ENCODE results near the gene SH3PXD2B. TPM values are rescaled to one million over a fixed set of nuclear protein-coding genes. Genes with fewer than 3 reads are reported as not detected.
"Not testable (repeated sequence)": the region's sequence is repeated elsewhere in the genome, so short reads cannot be mapped to it uniquely, and the experiment has no call there.

SH3PXD2B gene
- total and polyA plus RNA-seq, 8 donors = 4.2 to 24.9 (median 11.0) TPM

- DNase-seq = no peak
- Histone ChIP-seq H3K27ac (no peak overlapping the region), H3K4me3 (no peak overlapping the region), H3K36me3 (no peaks in the 10 kb centered on the region), H3K27me3 (no peaks in the 10 kb centered on the region), H3K9me3 (no peaks in the 10 kb centered on the region), H3K4me1 (peaks cover 0 to 5% (median 0%) of the 10 kb centered on the region in 3 donors)
- 98% methylated on average over 4 of the region's 4 CpGs for WGBS, 2 donors
- TF ChIP-seq CTCF (IDR thresholded peaks at IDR 0.05) = no peak
- intact Hi-C loops (cut with DNase I) = loop anchor here in 1 of 3 donors (5.0 kb wide), 1 partner anchor 186 kb away; no protein-coding TSS in a partner anchor
- no peak for FAIRE-seq
- no peak for ATAC-seq
Measured at GRCh38 chr5:172288465-172288864, 165.9 kb downstream of the SH3PXD2B start.

- DNase-seq, H3K36me3 ChIP-seq, H3K4me3 ChIP-seq, H3K27ac ChIP-seq, H3K9me3 ChIP-seq, ATAC-seq, FAIRE-seq, H3K27me3 ChIP-seq, H3K4me1 ChIP-seq: not testable (repeated sequence)
- WGBS, 2 donors = 88 to 96% methylated on average over 3 of the region's 3 CpGs
- intact Hi-C loops (cut with DNase I) = loop anchor here in 1 of 3 donors (5.0 kb wide), 1 partner anchor 185 kb away; no protein-coding TSS in a partner anchor
Measured at GRCh38 chr5:172287140-172287539, 167.2 kb downstream of the SH3PXD2B start.

- ATAC-seq = no peak
- Histone ChIP-seq H3K27me3 (no peaks in the 10 kb centered on the region), H3K9me3 (no peaks in the 10 kb centered on the region), H3K4me1 (peaks cover 8 to 19% (median 16%) of the 10 kb centered on the region in 3 donors), H3K27ac (no peak overlapping the region), H3K36me3 (no peaks in the 10 kb centered on the region), H3K4me3 (no peak overlapping the region)
- no peak for TF ChIP-seq CTCF (IDR thresholded peaks at IDR 0.05)
- intact Hi-C loops (cut with DNase I) = loop anchor here in 1 of 3 donors (5.0 kb wide), 1 partner anchor 183 kb away; no protein-coding TSS in a partner anchor
- 76 to 82% methylated on average over 15 of the region's 15 CpGs for WGBS, 2 donors
- DNase-seq = no peak
- FAIRE-seq = no peak
Measured at GRCh38 chr5:172285226-172286143, 168.8 kb downstream of the SH3PXD2B start.

- Histone ChIP-seq H3K36me3 (no peaks in the 10 kb centered on the region), H3K27ac (peak overlapping the region in 3 of 4 donors; percentile 4 to 95 (median 66)), H3K4me1 (peaks cover 9 to 22% (median 17%) of the 10 kb centered on the region in 3 donors), H3K9me3 (no peaks in the 10 kb centered on the region), H3K4me3 (peak overlapping the region; percentile 49 to 95 (median 72)), H3K27me3 (no peaks in the 10 kb centered on the region)
- intact Hi-C loops (cut with DNase I) = no loop called here
- ATAC-seq (peak in 2 of 4 donors; percentile 0 to 3), FAIRE-seq (no peak), DNase-seq (no peak)
- 3 to 4% methylated on average over 11 of the region's 11 CpGs for WGBS, 2 donors
- no peak for TF ChIP-seq CTCF (IDR thresholded peaks at IDR 0.05)
Measured at GRCh38 chr5:172284611-172284980, 169.7 kb downstream of the SH3PXD2B start.

GRCh38 chr5:172283862-172284610 is 170.3 kb downstream of the SH3PXD2B start:
- Histone ChIP-seq H3K4me1 (peaks cover 9 to 22% (median 17%) of the 10 kb centered on the region in 3 donors), H3K4me3 (peak overlapping the region; percentile 49 to 95 (median 90)), H3K27ac (peak overlapping the region in 3 of 4 donors; percentile 87 to 95 (median 94)), H3K27me3 (no peaks in the 10 kb centered on the region), H3K36me3 (no peaks in the 10 kb centered on the region), H3K9me3 (no peaks in the 10 kb centered on the region)
- WGBS, 2 donors = 0 to 1% methylated on average over 71 to 79 of the region's 79 CpGs
- intact Hi-C loops (cut with DNase I) = no loop called here
- ATAC-seq (peak; percentile 81 to 91 (median 88)), DNase-seq (peak; percentile 79 to 95 (median 87)), FAIRE-seq (no peak)
- no peak for TF ChIP-seq CTCF (IDR thresholded peaks at IDR 0.05)
